ENCODE measurements around the gene PROK2.

The PROK2 gene

DNA sequence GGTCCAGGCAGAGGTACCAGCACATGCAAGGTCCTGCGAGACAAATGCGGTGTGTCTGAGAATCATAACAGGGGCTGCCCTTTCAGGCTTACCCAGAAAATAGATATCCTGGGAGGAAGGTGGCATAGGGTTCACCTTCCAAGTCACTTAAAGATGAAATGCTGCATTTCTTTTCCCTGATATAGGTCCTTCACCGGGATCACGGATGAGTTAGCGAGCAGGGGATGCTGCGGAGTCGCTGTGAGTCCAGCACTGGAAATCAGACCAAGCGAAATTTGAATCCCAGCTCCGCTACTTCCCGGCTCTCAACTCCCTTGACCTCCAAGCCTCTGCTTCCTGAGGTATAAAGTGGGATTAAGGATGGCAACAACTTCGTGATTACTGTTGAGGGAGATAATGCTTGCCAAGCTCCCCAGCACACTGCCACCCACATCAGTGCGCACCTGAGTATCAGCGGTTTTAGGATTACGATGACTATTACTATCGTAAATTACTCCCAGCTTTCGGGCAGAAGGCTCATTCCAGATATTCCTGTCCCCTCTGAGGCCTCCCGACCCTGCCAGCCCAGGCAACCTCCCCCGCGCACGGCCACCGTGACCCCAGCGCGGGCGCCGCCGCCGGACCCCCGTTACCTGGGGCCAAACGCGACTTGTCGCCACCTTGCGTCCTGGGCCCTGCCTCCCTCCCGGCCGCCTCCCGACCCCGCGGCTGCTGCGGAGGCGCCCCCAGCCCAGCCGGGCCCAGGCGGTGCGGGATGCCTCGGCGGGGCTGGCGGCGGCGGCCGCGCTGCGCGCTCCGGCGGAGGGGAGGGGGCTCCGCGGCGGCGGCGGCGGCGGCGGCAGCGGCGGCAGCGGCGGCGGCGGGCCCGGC lies 31.9 kb downstream of the PROK2 start:
- Histone ChIP-seq H4K20me1 (ENCODE audit: insufficient read depth, low read length) (no peaks in the 10 kb centered on the region), H3K9ac (ENCODE audit: low read length) (no peak overlapping the region), H2AFZ (ENCODE audit: low read depth, low read length) (no peak overlapping the region), H3K79me2 (ENCODE audit: low read length) (no peaks in the 10 kb centered on the region), H3K4me3 (ENCODE audit: low read length) (no peak overlapping the region), H3K9me3 (ENCODE audit: insufficient read depth, low read length) (no peaks in the 10 kb centered on the region), H3K27me3 (ENCODE audit: low read depth, low read length) (peaks cover 22% of the 10 kb centered on the region; the same call in 1 of the 2 replicates), H3K4me1 (ENCODE audit: low read length) (no peaks in the 10 kb centered on the region), H3K27ac (ENCODE audit: low read length) (no peak overlapping the region), H3K4me2 (ENCODE audit: low read length) (no peak overlapping the region), H3K36me3 (replicated peaks; ENCODE audit: low read depth, low read length) (no peaks in the 10 kb centered on the region)
- TF ChIP-seq, protein P1, sequence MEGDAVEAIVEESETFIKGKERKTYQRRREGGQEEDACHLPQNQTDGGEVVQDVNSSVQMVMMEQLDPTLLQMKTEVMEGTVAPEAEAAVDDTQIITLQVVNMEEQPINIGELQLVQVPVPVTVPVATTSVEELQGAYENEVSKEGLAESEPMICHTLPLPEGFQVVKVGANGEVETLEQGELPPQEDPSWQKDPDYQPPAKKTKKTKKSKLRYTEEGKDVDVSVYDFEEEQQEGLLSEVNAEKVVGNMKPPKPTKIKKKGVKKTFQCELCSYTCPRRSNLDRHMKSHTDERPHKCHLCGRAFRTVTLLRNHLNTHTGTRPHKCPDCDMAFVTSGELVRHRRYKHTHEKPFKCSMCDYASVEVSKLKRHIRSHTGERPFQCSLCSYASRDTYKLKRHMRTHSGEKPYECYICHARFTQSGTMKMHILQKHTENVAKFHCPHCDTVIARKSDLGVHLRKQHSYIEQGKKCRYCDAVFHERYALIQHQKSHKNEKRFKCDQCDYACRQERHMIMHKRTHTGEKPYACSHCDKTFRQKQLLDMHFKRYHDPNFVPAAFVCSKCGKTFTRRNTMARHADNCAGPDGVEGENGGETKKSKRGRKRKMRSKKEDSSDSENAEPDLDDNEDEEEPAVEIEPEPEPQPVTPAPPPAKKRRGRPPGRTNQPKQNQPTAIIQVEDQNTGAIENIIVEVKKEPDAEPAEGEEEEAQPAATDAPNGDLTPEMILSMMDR (IDR thresholded peaks at IDR 0.05; ENCODE audit: low read depth, low read length): no peak
- TF ChIP-seq EZH2phosphoT487 (IDR thresholded peaks at IDR 0.05; ENCODE audit: low read depth): no peak

DNA sequence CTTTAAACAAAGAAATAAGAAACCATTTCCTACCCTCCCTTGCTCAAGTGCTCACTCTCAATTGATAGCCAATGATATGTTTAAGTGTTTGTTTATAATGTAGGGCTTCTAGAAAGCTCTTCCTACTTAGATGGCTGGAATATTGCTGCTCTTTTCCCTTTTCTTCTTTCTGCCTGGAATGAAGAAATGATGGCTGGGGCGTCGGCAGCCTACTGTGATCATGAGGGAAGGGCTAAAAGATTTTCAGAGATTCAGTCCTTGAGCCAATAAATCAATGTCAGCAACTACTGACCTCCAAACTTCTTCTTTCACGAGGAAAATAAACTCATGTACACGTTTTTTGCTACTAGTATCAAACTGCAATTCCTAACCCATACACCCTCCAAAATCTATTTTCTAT lies 33.3 kb downstream of the PROK2 start:
- no peak overlapping the region for H3K9ac ChIP-seq (ENCODE audit: low read length)
- H3K27ac ChIP-seq (ENCODE audit: low read length): no peak overlapping the region
- no peaks in the 10 kb centered on the region for H3K79me2 ChIP-seq (ENCODE audit: low read length)
- H3K9me3 ChIP-seq (ENCODE audit: insufficient read depth, low read length): no peaks in the 10 kb centered on the region
- H2AFZ ChIP-seq (ENCODE audit: low read depth, low read length): no peak overlapping the region
- no peaks in the 10 kb centered on the region for H3K4me1 ChIP-seq (ENCODE audit: low read length)
- no peaks in the 10 kb centered on the region for H3K36me3 ChIP-seq (replicated peaks; ENCODE audit: low read depth, low read length)
- peaks cover 25% of the 10 kb centered on the region; the same call in 1 of the 2 replicates for H3K27me3 ChIP-seq (ENCODE audit: low read depth, low read length)
- no peak for TF ChIP-seq EZH2phosphoT487 (IDR thresholded peaks at IDR 0.05; ENCODE audit: low read depth)
- TF ChIP-seq, protein P1 (IDR thresholded peaks at IDR 0.05; ENCODE audit: low read depth, low read length): no peak
- H3K4me3 ChIP-seq (ENCODE audit: low read length): no peak overlapping the region
- H3K4me2 ChIP-seq (ENCODE audit: low read length): no peak overlapping the region
- H4K20me1 ChIP-seq (ENCODE audit: insufficient read depth, low read length): no peaks in the 10 kb centered on the region

DNA sequence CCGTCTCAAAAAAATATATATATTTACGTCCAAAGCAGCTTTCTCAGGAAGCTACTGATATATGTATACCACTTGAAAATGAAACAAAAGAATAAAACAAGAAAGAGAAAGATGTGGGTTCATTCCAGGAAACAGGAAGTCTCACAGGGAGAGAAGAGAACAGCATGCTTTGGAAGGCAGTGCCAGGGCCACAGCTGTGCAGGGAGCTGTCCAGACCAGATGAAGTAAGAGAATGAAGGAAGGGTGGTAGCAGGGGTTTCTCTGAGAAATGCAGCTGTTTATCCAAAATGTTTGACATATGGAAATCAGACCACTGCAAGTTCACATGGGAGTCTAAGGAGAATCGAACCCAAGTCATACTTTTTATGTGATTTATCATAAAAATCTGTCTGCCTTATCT lies 40.2 kb downstream of the PROK2 start:
- H3K27ac ChIP-seq (ENCODE audit: low read length): no peak overlapping the region
- H3K27me3 ChIP-seq (ENCODE audit: low read depth, low read length): peaks cover 13% of the 10 kb centered on the region; the same call in 1 of the 2 replicates
- H3K4me1 ChIP-seq (ENCODE audit: low read length): no peaks in the 10 kb centered on the region
- no peaks in the 10 kb centered on the region for H3K36me3 ChIP-seq (replicated peaks; ENCODE audit: low read depth, low read length)
- H3K9ac ChIP-seq (ENCODE audit: low read length): no peak overlapping the region
- 0 out of 2 replicates have a peak, but pooled peaks cover 11% of the 10 kb centered on the region for H3K9me3 ChIP-seq (ENCODE audit: insufficient read depth, low read length)
- TF ChIP-seq EZH2phosphoT487 (IDR thresholded peaks at IDR 0.05; ENCODE audit: low read depth): no peak
- TF ChIP-seq, protein P1 (IDR thresholded peaks at IDR 0.05; ENCODE audit: low read depth, low read length): no peak
- no peaks in the 10 kb centered on the region for H3K79me2 ChIP-seq (ENCODE audit: low read length)
- H3K4me3 ChIP-seq (ENCODE audit: low read length): no peak overlapping the region
- H4K20me1 ChIP-seq (ENCODE audit: insufficient read depth, low read length): no peaks in the 10 kb centered on the region
- H3K4me2 ChIP-seq (ENCODE audit: low read length): no peak overlapping the region
- no peak overlapping the region for H2AFZ ChIP-seq (ENCODE audit: low read depth, low read length)

DNA sequence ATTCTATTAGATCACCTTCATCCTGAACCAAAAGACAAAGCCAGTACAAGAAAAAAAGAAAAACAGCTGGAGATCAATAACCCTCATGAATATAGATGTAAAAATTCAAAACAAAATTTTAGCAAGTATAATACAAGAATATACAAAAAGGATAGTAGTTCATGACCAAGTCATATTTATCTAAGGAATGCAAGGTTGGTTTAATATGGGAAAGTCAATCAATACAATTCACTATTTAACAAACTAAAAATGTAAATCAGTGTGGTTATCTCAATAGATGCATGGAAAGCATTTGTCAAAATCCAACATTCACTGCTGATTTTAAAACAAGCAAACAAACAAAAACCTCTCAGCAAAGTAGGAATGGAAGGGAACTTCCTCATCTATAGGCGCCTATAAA lies 42.3 kb downstream of the PROK2 start:
- Histone ChIP-seq H3K79me2 (ENCODE audit: low read length) (no peaks in the 10 kb centered on the region), H4K20me1 (ENCODE audit: insufficient read depth, low read length) (no peaks in the 10 kb centered on the region), H3K27me3 (ENCODE audit: low read depth, low read length) (peaks cover 14% of the 10 kb centered on the region), H3K27ac (ENCODE audit: low read length) (no peak overlapping the region), H3K4me2 (ENCODE audit: low read length) (no peak overlapping the region), H3K4me1 (ENCODE audit: low read length) (no peaks in the 10 kb centered on the region), H3K36me3 (replicated peaks; ENCODE audit: low read depth, low read length) (no peaks in the 10 kb centered on the region), H3K9me3 (ENCODE audit: insufficient read depth, low read length) (0 out of 2 replicates have a peak, but pooled peaks cover 11% of the 10 kb centered on the region), H3K9ac (ENCODE audit: low read length) (no peak overlapping the region), H2AFZ (ENCODE audit: low read depth, low read length) (no peak overlapping the region), H3K4me3 (ENCODE audit: low read length) (no peak overlapping the region)
- TF ChIP-seq, protein P1 (IDR thresholded peaks at IDR 0.05; ENCODE audit: low read depth, low read length): no peak
- no peak for TF ChIP-seq EZH2phosphoT487 (IDR thresholded peaks at IDR 0.05; ENCODE audit: low read depth)

Data from OCI-LY3 (cell line).